HepG2 (cell line): ENCODE results near the gene DENND1C. TPM values are rescaled to one million over a fixed set of nuclear protein-coding genes. Genes with fewer than 3 reads are reported as not detected.

Experiments
- FOXC1 ChIP-seq: sonication (generic); formaldehyde crosslinking; IDR thresholded peaks from 2 replicates; pipeline ENCODE4 v1.8.0; 2022; ENCODE audit warnings: mild to moderate bottlenecking, missing genetic modification reagents, borderline replicate concordance
- FOXK1 ChIP-seq: sonication (generic); formaldehyde crosslinking; IDR thresholded peaks from 2 replicates; pipeline ENCODE4 v1.4.0; 2020; ENCODE audit warnings: low read depth, missing genetic modification reagents, borderline replicate concordance
- HMGXB3 ChIP-seq: sonication (generic); formaldehyde crosslinking; IDR thresholded peaks from 2 replicates; pipeline ENCODE4 v1.4.0; 2020; ENCODE audit warnings: missing genetic modification reagents, borderline replicate concordance
- KAT8 ChIP-seq: IDR thresholded peaks from 2 replicates; pipeline ENCODE4 v1.6.1; 2016; ENCODE audit warnings: missing genetic modification reagents, missing compliant biosample characterization
- MED1 ChIP-seq: sonication (generic); formaldehyde crosslinking; IDR thresholded peaks from 2 replicates; pipeline ENCODE4 v1.4.0; 2020; ENCODE audit warnings: missing genetic modification reagents
- NFYB ChIP-seq: sonication (generic); formaldehyde crosslinking; IDR thresholded peaks from 2 replicates; pipeline ENCODE4 v1.4.0; 2020; ENCODE audit warnings: missing genetic modification reagents
- NRL ChIP-seq: sonication (generic); formaldehyde crosslinking; IDR thresholded peaks from 2 replicates; pipeline ENCODE4 v1.5.0; 2020; ENCODE audit warnings: missing genetic modification reagents, mild to moderate bottlenecking, moderate library complexity, borderline replicate concordance
- PREB ChIP-seq: sonication (generic); formaldehyde crosslinking; IDR thresholded peaks from 2 replicates; pipeline ENCODE4 v1.4.0; 2020; ENCODE audit warnings: missing genetic modification reagents
- RAD51 ChIP-seq: fragments of 450-650 bp; IDR thresholded peaks from 2 replicates; pipeline ENCODE4 v1.6.1; 2016; ENCODE audit warnings: borderline replicate concordance
- RBM22 ChIP-seq: fragments of 200-400 bp; formaldehyde crosslinking; optimal IDR thresholded peaks from 2 replicates; pipeline ENCODE3; 2017; ENCODE audit warnings: mild to moderate bottlenecking, low read length, moderate library complexity
- SMARCC2 ChIP-seq: fragments of 450-650 bp; IDR thresholded peaks from 2 replicates; pipeline ENCODE4 v1.6.1; 2017; ENCODE audit warnings: antibody characterized with exemption, mild to moderate bottlenecking
- SYNCRIP ChIP-seq: fragments of 200-400 bp; formaldehyde crosslinking; IDR thresholded peaks from 2 replicates; pipeline ENCODE4 v1.6.1; 2018; ENCODE audit warnings: mild to moderate bottlenecking, low read depth, low read length; ENCODE audit not compliant: insufficient read depth
- THYN1 ChIP-seq: sonication (generic); formaldehyde crosslinking; IDR thresholded peaks from 2 replicates; pipeline ENCODE4 v1.8.1; 2023; ENCODE audit warnings: low read depth, mild to moderate bottlenecking, moderate library complexity, missing genetic modification reagents, borderline replicate concordance
- UBTF ChIP-seq: sonication (generic); formaldehyde crosslinking; IDR thresholded peaks from 2 replicates; pipeline ENCODE4 v1.4.0; 2020; ENCODE audit warnings: mild to moderate bottlenecking, missing genetic modification reagents
- ZBED4 ChIP-seq: sonication (generic); formaldehyde crosslinking; IDR thresholded peaks from 2 replicates; pipeline ENCODE4 v1.4.0; 2020; ENCODE audit warnings: missing genetic modification reagents, borderline replicate concordance
- ZNF101 ChIP-seq: sonication (generic); formaldehyde crosslinking; IDR thresholded peaks from 2 replicates; pipeline ENCODE4 v1.4.0; 2020; ENCODE audit warnings: mild to moderate bottlenecking, low read depth, missing genetic modification reagents, borderline replicate concordance
- ZNF382 ChIP-seq: sonication (generic); formaldehyde crosslinking; IDR thresholded peaks from 2 replicates; pipeline ENCODE4 v1.5.0; 2020; ENCODE audit warnings: missing genetic modification reagents, mild to moderate bottlenecking, borderline replicate concordance
- polyA plus RNA-seq, 8 experiments: library from polyadenylated mRNA; depleted of rRNA in 3 of 8; stranded (reverse) in 7 of 8; unstranded in 1 of 8; fragments of >200 nt; fragmentation: Illumina TruSeq in 4 of 8; extraction: Trizol in 4 of 8; gene quantifications; 2 replicates each; pipeline versions ENCODE4 v1.2.1 to v1.2.3, GENCODE V29; 2011 to 2016; ENCODE audit warnings: low read depth in 4 of 8, missing spikeins in 1 of 8, mixed read lengths in 1 of 8; ENCODE audit not compliant: insufficient read depth in 1 of 8
- total RNA-seq, 5 experiments: library from RNA; depleted of rRNA; stranded (reverse); fragments of >200 nt; fragmentation: Illumina TruSeq; extraction: Trizol; gene quantifications; 2 replicates each; pipeline ENCODE4 v1.2.3, GENCODE V29; 2016; ENCODE audit warnings: low read depth in 1 of 5

DENND1C gene
- total and polyA plus RNA-seq, 2 of the 13 experiments (the other 11 are each of a cell fraction or from before 2014, with no cell fraction given): 0.04 to 0.73 TPM

GRCh38 chr19:6424939-6425731, 56.5 kb downstream of the DENND1C start (continued):
- no peak for TF ChIP-seq FOXC1
- no peak for TF ChIP-seq PREB (CRISPR knock-in tag)
- 0 out of 2 replicates have a peak, but pooled peaks have one; percentile 34 for TF ChIP-seq ZBED4 (CRISPR knock-in tag)
- peak; percentile 94 for TF ChIP-seq NFYB (CRISPR knock-in tag)
- TF ChIP-seq KAT8: no peak
- TF ChIP-seq THYN1: no peak
- TF ChIP-seq MED1: no peak
- peak; percentile 89 for TF ChIP-seq RAD51
- peak; percentile 71; the same call in 1 of the 2 replicates for TF ChIP-seq HMGXB3 (CRISPR knock-in tag)
- TF ChIP-seq NRL (CRISPR knock-in tag): peak; percentile 79; the same call in 1 of the 2 replicates
- no peak for TF ChIP-seq SYNCRIP
- peak; percentile 17; the same call in 1 of the 2 replicates for TF ChIP-seq FOXK1
- TF ChIP-seq ZNF101 (CRISPR knock-in tag): no peak
- TF ChIP-seq RBM22: no peak
- TF ChIP-seq UBTF (CRISPR knock-in tag): peak; percentile 46
- no peak for TF ChIP-seq ZNF382 (CRISPR knock-in tag)
- TF ChIP-seq SMARCC2: no peak
